Thymus (tissue), 11 donors: ENCODE data around the gene ELP4. TPM values are rescaled to one million over a fixed set of nuclear protein-coding genes. Genes with fewer than 3 reads are reported as not detected.

ENCODE experiments used
- DNase-seq, 9 donors: peaks; one replicate each; pipeline ENCODE4 v3.0.0-alpha.2; 2013; ENCODE audit warnings: low spot score in 9 of 9, low read depth in 6 of 9, missing footprints in 1 of 9
- H3K27ac ChIP-seq, 2 donors: one replicate each; pipeline ENCODE4 v1.5.1; 2013; ENCODE audit warnings: control low read depth in 1 of 2, low read depth in 1 of 2, low read length in 1 of 2, mild to moderate bottlenecking in 1 of 2, moderate library complexity in 1 of 2
- H3K27me3 ChIP-seq, 2 donors: one replicate each; pipeline ENCODE4 v1.5.1; 2013; ENCODE audit warnings: low read length in 1 of 2; ENCODE audit not compliant: control insufficient read depth in 2 of 2, insufficient read depth in 1 of 2
- H3K36me3 ChIP-seq, 2 donors: one replicate each; pipeline ENCODE4 v1.5.1; 2013; ENCODE audit warnings: low read length in 1 of 2, mild to moderate bottlenecking in 1 of 2, moderate library complexity in 1 of 2; ENCODE audit not compliant: control insufficient read depth in 2 of 2, insufficient read depth in 2 of 2
- H3K4me1 ChIP-seq, 2 donors: one replicate each; pipeline ENCODE4 v1.5.1; 2013; ENCODE audit warnings: low read length in 2 of 2; ENCODE audit not compliant: control insufficient read depth in 2 of 2, insufficient read depth in 2 of 2
- H3K4me3 ChIP-seq, 2 donors: one replicate each; pipeline ENCODE4 v1.5.1; 2013; ENCODE audit warnings: low read length in 2 of 2, control low read depth in 1 of 2, mild to moderate bottlenecking in 1 of 2
- H3K9me3 ChIP-seq, 2 donors: one replicate each; pipeline ENCODE4 v1.5.1; 2013; ENCODE audit warnings: low read length in 1 of 2, mild to moderate bottlenecking in 1 of 2; ENCODE audit not compliant: control insufficient read depth in 2 of 2, insufficient read depth in 1 of 2
- WGBS: extraction: QIAGEN DNeasy Blood & Tissue Kit; methylation state at CpG from one replicate; pipeline ENCODE4 v1.1.7; 2013; 5-methylcytosine and 5-hydroxymethylcytosine counted together
- polyA plus RNA-seq: library from polyadenylated mRNA; stranded (reverse); fragments of 200-250 nt; gene quantifications from one replicate; pipeline ENCODE4 v1.2.3, GENCODE V29; 2013
- total RNA-seq: library from RNA; stranded (reverse); fragments of 120-200 nt; gene quantifications from one replicate; pipeline ENCODE4 v1.2.4, GENCODE V29; 2013
- donor health status: healthy.

The ELP4 gene
- total and polyA plus RNA-seq, 2 donors, result 20.6 to 26.8 TPM

GRCh38 chr11:31826536-31827438 lies 317.2 kb downstream of the ELP4 start:
- DNase-seq, result no peak
- peaks cover 70 to 94% of the 10 kb centered on the region in 2 donors for H3K27me3 ChIP-seq
- 7% methylated on average over 55 of the region's 55 CpGs for WGBS
- no peak overlapping the region for H3K27ac ChIP-seq
- H3K4me1 ChIP-seq, result peaks cover 0 to 2% of the 10 kb centered on the region in 2 donors
- H3K4me3 ChIP-seq, result no peak overlapping the region
- no peaks in the 10 kb centered on the region for H3K36me3 ChIP-seq
- peaks cover 0 to 6% of the 10 kb centered on the region in 2 donors for H3K9me3 ChIP-seq

DNA sequence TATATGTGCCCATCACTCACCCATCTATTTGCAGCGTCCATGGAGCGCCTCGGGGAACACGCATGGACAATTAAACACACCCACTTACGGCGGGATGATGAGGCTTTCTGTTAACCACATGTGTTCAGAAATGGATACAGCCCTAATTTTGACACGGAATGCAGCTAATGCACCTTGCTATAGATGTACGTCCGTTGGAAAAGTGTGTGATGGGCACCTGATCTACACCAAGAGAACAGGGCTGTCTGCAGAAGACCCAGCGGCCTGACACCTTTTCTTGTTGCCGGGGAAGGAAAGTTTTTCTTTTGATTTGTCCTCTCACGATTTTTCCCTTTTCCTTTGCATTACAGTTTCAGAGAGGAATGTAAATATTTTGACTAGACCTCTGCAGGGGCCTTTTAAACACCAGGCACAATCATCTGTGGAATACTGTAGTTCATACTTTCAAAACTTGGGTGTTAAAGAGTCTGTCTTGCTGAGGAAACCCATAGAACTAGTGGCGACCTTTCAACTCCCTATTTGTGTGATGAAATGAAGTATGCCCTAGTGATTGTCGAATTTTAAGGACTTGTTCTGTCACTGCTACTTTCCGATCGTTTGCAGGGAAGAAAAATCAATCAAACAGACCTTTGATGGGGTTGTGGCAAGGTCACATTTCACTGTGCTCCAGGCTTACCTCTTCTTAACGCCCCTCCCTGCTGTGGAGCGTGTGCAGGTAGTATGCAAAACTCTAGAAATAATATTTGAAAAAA lies 318.1 kb downstream of the ELP4 start:
- Histone ChIP-seq H3K4me3 (no peak overlapping the region), H3K27me3 (peaks cover 64 to 93% of the 10 kb centered on the region in 2 donors), H3K4me1 (peaks cover 0 to 2% of the 10 kb centered on the region in 2 donors), H3K27ac (no peak overlapping the region), H3K9me3 (peaks cover 0 to 6% of the 10 kb centered on the region in 2 donors), H3K36me3 (no peaks in the 10 kb centered on the region)
- DNase-seq, result no peak
- WGBS, result 8% methylated on average over 18 of the region's 18 CpGs

GRCh38 chr11:31828217-31828616 lies 318.6 kb downstream of the ELP4 start:
- Histone ChIP-seq H3K4me3 (no peak overlapping the region), H3K9me3 (peaks cover 0 to 6% of the 10 kb centered on the region in 2 donors), H3K4me1 (peaks cover 0 to 2% of the 10 kb centered on the region in 2 donors), H3K27ac (no peak overlapping the region), H3K27me3 (peaks cover 58 to 87% of the 10 kb centered on the region in 2 donors), H3K36me3 (no peaks in the 10 kb centered on the region)
- WGBS, result 23% methylated on average over 7 of the region's 7 CpGs
- no peak for DNase-seq

- no peak for DNase-seq
- H3K4me3 ChIP-seq, result no peak overlapping the region
- H3K27ac ChIP-seq, result no peak overlapping the region
- no peaks in the 10 kb centered on the region for H3K36me3 ChIP-seq
- H3K4me1 ChIP-seq, result peaks cover 0 to 2% of the 10 kb centered on the region in 2 donors
- peaks cover 38 to 77% of the 10 kb centered on the region in 2 donors for H3K27me3 ChIP-seq
- WGBS, result 83% methylated on average over 4 of the region's 4 CpGs
- peaks cover 0 to 6% of the 10 kb centered on the region in 2 donors for H3K9me3 ChIP-seq
Observed at GRCh38 chr11:31830406-31830805, 320.8 kb downstream of the ELP4 start.

DNA sequence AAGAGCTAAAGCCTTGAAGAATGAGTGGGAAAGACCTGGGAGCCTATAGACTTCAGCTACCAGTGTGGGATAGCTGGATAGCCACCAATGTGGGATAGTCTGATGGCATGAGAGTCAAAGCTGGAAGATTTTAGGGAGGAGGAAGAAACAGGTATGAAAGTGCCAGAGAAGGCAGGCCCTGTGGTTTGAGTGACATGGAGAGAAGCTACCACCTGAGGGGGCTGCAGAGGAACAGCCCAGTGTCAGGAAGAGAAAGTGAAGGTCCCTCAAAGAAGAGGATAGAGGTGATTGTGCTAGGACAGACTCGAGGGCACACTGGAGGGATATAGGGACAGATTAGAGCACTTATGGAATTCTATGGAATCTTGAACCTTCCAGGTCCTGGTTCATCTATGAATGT lies 324.7 kb downstream of the ELP4 start:
- Histone ChIP-seq H3K27me3 (peaks cover 9 to 51% of the 10 kb centered on the region in 2 donors), H3K9me3 (no peaks in the 10 kb centered on the region), H3K36me3 (no peaks in the 10 kb centered on the region), H3K4me3 (no peak overlapping the region), H3K27ac (no peak overlapping the region), H3K4me1 (no peaks in the 10 kb centered on the region)
- DNase-seq, result no peak
- 39% methylated on average over 1 of the region's 1 CpG for WGBS

Other genes with a start within 250 kb of the ELP4 start
- gene DCDC1, start 140.0 kb upstream of the ELP4 start, total RNA-seq, result 0.28 TPM
- gene DCDC1, start 140.0 kb upstream of the ELP4 start, polyA plus RNA-seq, result 0.25 TPM
- 12.1 TPM for gene DNAJC24, start 139.9 kb upstream of the ELP4 start, total RNA-seq
- gene DNAJC24, start 139.9 kb upstream of the ELP4 start, polyA plus RNA-seq, result 8.8 TPM
- 69.0 TPM for gene IMMP1L, start 145 bp upstream of the ELP4 start, total RNA-seq
- gene IMMP1L, start 145 bp upstream of the ELP4 start, polyA plus RNA-seq, result 48.6 TPM